ENCODE measurements around the gene FMNL2.
A peak's percentile ranks its signal among the peaks of the same experiment; 100 is the strongest.

FMNL2 gene

DNA sequence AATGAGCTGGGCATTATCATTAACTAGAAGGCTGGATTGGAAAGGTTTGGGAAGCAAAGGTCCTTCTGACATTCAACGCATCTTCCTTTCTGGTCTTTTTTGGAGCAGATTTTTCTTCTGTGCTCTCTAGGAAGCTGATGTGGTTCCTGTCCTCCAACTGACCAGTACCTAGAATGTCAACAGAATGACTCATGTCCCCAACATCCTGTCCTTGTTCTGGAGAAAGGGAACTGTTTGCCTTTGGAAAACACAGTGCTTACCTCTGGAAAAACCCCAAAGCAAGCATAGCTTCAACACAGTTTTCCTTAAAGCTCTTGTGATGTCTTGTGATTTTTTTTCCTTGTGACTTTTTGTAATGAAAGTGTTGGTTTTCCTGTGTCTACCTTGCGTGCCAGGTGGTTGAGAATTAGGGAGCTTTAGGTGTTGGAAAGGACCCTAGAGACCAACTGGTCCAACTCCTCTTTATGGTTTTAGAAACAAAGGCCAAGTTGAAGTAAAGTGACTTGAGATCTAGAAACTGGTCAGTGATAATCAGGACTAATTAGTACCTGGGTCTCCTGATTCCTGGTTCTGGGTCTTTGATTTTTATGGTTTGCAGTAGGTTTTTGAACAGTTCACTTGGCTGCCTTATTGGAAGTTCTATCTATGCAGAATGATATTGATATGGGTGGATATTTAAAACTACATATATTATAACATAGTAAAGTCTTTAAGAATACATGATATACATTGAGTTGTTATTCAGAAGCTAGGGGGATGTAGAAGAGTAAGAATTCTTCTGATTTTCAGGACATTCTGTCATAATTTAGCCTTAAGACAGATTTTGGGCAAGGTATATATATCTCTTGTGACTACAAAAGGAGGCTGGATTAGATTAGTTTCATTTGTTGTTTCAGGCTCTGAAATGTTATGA lies 70.5 kb downstream of the FMNL2 start:
- no peak for DNase-seq

DNA sequence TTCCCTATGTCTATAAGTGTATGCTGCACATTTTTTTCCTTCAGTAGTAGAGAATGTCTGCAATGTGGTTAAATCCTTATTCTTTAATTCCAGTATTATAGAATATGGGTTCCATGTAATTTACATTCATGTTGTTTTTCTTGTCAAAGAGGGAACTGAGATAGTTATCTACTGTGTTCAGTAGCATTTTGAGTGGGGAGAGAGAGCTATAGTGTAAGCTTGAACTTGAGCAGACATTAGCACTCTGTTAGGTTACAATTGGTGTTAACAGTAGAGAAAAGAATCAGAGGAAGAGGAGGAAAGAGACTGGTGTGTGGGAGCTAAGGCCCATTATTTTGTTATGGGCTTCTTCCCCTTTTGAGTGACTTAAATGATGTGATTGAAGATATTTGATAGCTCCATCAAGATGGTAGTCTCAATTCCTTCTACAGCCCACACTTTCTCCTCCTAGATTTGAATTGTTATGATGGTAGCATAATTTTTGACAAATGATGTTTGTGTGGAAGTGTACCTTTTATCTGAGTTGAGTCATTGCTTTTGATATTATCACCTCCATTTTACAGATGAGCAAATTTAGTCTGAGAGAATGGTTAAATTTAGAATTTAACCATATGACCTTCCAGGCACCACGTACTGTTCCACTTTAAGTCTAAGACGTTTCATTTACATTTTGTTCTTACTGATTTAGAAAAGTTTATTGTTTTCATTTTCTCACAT lies 71.3 kb downstream of the FMNL2 start:
- no peak for DNase-seq

DNA sequence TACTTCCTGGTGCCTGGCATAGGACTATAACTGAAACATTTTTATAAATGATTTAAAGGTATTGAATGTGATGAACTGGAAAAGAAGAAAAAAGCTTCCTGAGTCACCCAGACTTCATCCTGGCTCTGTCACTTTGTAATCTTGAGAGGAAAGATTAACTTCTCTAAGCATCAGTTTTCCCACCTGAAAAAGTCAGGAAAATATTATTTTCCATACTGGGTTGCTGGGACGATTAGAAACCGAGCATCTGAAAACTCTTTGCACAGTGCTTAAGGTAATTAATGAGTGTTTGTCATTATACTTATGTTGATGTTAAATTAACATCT lies 71.8 kb downstream of the FMNL2 start:
- no peak for DNase-seq

DNA sequence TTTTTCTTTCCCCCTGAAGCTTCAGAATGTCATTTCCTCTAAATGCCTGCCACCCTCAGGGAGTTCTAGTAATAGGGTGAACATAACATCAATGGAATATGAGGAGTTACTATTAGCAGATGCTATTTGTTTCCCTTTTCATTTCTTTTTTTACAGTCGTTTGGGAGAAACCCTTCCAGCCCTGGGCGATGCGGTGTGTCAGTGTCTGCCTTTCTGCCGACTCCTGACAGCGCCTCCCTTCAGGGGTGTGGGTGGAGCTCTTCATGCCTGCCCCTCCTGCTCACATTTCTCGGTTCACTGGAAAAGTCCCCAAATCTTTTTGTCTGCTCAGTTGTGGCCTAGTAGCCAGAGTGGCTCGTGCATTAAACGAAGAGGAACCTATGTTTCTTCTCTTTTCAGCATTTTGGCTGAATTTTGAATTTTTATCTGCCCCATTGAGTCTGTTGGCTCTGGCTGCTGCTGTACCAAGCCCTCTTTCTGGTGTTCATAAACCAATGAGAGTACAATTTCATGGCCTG lies 72.3 kb downstream of the FMNL2 start:
- peak; percentile 41 for DNase-seq

DNA sequence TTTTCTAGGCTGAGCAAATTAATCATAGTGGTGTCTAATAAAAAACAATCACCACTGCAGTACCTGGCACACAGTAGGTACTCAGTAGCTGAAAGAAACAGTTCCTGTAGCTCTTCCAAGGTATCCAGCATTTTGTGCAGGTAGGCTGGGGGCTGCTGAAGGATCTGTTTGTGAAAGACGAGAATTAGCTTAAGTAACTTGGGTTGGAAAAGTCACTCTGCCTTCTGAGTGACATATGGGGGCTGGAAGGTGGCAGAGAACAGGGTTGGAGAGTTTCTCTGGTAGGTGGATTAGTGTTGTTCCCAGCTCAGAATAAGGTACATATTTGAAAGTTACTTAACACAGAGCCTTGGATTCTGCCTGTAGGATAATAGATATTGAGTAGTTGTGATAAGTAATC lies 72.8 kb downstream of the FMNL2 start:
- no peak for DNase-seq

DNA sequence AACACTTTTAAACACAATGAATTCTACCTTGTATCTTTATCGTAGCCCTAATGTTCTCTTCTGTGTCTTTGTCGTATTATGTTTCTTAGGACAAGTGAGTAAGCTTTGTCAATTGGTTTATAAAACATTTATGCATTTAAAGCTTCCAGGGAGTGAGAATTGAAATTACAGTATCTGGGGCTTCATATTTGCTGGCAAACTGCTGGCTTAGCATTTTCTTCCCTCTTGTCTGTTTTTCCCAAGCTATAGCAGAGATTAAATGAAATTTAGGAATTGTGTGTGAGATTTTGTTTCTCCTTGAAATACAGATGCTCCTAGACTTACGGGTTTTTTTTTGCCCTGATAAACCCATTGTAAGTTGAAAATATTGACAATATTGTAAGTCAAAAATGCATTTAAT lies 73.3 kb downstream of the FMNL2 start:
- DNase-seq = no peak

DNA sequence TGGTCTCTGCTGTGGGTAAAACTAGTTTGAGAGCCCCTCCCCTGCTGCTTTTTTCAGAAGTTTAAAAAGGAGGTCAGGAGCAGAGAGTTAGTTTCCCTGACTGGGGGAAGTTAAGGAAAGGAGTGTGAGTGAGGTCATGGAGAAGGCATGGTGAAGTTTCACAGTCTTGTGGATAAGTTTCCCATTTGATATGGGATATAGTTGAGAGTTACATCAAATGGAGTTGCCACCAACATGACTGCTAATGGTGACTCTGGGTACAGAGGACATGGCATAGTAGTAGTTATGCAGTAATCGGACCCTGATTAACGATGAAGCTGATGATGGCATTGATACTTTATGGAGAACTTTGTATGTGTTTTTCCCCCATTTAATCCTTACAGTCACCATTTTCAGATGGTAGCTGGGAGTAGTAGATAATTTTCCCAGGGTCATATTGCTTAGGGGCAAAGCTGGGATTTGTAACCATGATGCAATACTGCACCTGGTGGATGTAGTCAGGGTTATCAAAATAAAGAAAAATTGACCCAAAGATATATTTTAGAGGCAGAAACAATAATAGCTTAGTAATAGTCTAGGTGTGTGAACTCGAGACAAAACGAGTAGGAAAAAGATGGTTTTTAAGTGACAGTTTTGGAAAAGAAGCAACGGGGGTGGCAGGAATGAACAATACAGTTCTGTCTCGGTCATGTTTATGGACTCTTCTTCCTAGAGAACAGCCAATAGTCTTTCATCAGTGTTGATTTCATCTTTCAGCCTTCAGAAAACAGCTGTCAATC lies 74.6 kb downstream of the FMNL2 start:
- no peak for DNase-seq

DNA sequence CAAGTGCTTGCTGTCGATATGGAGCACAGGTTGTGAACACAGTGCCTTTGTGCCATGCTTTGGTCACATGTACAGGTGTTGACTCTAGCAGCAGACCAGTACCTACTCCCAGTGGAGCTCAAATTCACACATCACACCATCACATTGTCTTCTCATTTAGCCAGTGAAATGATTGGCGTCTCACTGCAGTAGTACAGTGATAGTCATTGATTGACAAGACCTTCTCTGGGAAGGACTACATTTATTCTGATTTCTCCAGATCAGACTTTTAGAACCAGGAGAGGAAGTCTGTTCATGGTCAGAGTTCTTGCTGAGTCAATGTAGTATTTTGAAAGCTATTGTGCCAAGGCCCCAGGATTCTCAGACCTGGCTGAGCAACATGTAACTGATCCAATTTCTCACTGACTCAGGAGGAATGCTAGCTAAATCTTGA lies 75.2 kb downstream of the FMNL2 start:
- DNase-seq = no peak

DNA sequence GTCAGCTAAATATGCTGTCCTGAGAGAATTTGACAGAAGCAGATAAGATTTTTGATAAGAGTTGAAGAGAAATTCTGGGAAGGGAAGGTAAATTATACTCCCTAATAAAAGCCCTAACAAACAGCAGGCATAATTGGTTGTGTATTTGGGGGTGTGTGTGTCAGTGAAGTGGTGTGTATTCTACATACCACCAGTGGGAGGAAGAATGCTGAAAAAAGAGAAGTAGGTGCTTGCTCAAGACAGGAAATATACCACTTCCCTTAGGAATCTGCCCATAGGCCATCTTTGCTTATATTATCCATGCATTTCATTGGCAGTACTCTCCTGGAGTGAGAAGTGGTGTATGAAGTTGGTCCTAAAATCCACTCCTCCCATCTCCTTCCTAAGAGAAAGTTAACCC lies 76.2 kb downstream of the FMNL2 start:
- no peak for DNase-seq

DNA sequence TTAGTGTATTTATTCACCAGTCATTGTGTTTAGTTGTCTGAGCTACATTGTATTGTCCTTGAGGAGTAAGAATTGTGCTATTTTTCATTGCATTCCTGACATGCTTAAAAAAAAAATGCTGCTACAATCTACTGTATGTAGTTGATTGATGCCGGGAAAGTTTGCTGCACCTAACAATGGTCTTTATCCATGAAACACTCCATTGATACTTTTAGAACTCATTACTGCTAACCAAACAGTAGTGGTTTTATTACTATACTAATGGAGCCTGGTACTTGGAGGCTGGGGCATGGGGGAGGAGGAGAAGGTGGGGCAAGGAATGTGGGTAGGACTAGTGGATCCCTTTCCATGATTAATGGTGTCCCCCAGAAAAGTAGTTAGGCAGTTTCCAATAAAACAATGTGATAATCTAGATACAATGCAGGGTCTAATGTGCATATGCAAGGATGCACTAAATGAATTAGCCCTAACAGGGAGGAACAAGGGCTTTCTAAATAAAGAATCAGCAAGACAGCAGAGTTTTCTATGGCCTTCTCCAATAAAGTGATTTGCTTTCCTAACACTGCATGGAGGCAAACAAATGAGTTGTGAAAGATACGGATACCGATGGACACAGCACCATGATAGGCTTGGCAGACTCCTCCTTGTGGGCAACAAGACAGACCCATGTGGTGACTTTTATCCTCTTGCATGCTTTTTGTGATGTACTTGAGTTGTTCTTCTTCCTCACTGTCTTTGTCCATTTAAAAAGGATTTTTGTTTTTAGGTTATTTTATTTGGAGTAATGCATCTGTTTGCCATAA lies 78.5 kb downstream of the FMNL2 start:
- DNase-seq = no peak

DNA sequence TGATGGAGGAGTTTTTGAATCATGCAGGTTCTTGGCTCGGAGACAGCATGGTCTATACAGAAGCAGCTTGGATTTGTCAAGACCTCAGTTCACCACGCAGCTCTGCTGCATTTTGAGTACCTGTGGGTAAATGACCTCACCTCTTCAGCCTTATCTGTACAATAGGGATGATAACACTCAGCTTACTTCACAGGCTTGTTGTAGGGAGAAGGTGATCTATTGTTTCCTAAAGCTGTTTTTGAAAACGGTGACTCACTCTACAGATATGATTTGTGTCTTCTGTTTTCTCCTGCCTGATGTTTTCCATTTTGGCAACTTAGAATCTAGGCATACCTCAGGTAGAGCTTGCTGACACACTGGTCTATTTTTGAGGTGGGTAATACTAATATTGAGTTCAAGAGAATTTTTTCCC lies 80.3 kb downstream of the FMNL2 start:
- DNase-seq = peak; percentile 59

DNA sequence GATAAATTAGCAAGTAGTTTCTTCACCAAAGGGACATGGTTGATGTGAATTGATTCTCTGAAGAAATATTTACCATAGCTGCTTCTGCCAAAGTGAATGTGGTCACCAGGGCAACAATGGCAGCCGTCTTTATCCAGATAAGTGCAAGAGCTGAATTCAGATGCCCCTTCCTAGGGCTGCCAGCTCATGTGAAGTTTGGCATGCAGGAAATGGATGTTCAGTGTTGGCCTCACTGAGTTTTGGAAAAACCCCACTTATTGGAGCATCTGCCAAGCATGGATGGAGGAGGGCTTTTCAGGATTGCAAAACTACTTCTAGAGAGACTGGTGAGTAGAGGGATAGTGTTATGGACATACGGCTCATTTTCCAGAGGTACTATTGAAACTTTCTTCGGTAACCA lies 80.8 kb downstream of the FMNL2 start:
- DNase-seq = no peak

DNA sequence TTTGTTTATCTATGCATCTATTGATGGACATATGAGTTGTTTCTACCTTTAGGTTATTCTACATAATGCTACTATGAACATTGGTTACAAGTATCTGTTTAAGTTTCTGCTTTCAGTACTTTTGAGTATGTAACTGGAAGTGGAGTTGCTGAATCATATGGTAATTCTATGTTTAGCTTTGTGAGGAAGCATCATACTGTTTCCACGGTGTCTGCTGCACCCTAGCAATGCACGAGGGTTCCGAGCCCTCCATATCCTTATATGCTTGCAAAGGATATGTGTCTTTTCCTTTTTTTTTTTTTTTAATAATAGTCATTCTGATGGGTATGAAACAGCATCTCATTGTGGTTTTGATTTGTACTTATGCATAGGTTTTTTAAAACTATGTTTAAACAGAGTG lies 83.7 kb downstream of the FMNL2 start:
- DNase-seq = peak; percentile 78

DNA sequence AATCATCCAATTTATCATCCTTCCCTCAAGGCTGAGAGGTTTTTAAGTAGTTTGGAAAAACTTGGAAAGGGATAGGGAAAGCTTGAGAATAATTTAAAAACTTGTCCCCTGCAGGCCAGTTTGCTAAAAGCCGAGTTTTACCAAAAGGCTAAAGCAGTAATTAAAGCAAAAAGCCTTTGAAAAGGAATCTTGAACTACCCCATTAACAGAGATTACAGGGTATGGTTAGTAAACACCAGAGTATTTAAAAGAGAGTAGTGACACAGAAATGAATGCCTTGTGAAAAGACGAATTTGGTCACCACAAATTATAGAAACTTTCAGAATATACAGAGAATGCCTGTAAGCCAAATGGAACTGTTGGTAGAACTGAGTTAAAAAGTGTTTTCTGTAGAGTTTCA lies 85.0 kb downstream of the FMNL2 start:
- DNase-seq = no peak

DNA sequence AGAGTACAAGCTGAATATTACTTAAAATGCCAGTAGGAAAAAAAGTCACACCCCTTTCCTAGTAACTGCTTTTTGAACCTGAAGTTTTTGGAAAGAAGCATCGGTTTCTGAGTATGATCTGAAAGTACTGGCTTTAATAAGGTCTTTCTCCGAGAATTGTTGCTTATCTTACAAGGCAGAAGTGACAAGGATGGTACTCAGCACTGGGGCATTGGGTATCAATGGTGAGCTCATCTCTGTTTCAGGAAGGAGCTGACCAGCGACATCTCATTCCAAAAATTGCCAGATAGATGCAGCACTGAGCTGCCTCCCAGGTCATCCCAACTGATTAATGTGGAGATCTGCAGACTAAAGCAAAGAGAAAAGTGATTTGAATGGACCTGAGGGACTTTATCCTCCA lies 85.4 kb downstream of the FMNL2 start:
- no peak for DNase-seq

DNA sequence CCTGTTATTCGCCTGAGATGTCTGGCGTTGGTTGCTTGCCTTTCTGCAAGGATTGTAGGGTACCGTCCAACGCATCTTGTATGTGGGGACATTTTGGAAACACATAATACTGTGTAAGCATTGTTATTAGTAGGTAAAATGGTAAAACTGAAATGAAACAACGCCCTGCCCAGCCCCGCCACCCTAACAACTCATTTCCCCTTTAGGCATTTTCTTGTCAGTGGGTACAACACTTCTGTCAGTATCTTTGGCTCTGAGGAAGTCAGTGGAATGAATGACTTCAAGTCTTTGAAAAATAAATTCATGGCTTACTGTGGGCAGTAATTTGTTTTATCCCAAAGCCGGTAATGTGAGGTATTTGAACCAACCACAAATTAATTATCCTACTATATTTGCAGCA lies 86.0 kb downstream of the FMNL2 start:
- DNase-seq = no peak

DNA sequence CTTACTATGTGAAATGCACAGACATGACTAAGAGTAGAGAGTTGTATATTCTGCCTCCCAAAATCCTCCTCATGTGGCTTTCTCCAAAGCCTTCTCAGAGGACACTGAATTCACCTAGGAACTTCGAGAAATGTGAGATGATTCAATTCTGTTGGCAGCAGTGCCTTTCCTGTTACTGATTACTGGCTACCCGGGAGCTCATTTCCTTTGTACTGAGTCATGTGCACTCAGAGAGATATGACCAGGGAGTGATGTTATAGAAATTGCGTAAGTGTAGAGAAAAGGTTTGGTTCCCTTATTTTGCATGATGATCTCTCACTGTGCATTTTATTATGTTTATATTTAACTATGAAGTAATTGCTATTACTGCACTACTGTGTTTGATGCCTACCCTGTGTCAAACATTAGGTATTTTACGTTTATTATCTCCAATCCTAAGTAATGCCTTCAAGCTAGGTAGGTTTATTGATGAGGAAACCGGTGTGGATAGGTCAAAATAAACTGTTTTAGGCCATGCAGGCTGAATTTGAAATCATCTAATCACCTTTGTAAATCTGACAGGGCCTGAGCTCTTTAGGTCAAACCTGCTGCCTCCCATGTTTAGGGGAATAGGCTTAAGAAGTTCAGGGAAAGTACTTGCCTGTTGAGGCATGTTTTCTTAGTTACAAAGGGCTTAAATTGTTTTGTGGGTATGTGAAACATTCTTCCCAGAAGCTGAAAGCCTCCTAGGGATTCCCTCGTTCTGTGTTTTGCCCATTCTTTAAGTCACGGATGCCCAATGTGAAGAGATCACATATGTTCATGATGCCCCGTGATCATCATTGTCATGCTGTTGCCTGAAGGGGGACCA lies 86.8 kb downstream of the FMNL2 start:
- peak; percentile 99 for DNase-seq

DNA sequence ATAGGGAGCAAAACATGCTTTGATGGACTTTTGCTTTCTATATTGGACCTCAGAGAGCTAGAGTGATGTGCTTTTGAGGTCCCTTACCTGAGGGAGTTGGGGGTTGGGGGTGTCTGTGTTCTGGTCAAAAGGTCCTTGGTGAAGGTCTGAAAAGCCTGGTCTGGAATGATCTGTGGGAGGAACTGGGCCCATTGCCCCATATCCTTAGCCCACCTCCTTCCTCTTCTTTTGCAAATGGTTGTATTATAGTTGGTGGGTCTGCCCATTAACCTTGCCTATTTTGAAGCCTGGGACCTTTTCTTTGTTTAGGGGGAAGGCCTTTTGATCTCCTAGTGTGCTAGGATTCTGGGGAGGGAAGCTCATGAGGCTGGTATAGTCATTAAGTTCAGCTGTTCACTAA lies 88.7 kb downstream of the FMNL2 start:
- DNase-seq = no peak

DNA sequence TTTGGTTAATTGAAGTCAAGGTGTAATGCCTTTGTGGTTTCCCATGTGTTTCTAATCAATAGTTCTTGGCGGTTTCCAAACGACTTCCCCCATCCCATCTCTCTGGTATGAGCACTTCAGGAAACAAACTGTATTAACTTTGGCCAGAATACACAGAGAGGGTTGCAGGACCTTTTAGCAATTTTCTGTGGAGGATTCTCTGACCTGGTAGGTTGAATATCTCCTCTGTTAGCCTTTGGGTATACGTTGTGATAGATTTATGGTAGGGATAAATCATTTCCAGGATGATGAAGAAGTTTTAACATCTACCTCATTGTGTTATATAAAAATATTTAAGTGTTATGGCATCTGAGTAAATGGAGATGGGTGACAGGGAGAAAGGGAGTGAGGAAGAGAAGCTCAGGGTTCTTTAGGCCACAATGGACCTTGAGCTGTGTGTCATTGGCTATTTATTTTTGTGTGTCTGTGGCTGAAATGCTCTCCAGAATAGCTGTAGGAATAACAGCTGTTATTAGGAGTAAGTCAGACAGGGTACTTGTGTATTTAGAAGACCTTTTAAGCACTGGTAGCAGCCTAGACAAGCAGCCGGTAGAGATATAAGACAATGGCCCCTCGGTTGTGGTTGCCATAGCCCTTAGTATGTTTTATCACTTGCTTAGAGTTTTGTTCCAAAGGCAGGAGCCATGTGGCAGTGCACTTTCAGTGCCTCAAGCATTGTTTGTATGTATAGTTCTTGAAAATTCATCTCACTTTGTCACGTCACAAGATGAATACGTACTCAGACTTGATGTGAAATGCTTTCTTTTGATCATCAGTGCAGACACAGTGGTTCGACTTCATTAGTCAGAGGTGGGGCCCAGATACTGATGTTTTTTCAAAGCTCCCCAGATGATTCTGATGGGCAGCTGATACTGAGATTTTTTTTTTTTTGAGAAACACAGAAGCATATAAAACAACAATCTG lies 91.1 kb downstream of the FMNL2 start:
- peak; percentile 40 for DNase-seq

DNA sequence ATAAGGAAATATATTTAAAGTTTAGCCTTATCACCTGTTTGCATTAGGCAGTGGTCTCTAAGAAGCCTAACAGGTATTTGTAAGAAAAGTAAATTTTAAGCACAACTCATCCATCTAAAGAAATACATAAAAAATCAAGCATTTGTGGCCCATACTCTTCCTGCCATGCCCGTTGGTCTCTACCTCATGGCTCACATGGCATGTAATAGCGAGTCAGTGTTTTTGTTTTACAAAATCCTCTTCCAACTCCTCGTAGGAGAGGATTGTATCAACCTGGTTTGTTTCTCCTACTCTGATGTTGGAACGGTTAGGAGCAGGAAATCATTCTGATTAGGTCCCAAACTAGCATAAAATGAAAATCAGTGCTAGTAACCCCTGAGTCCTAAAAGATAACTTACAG lies 91.8 kb downstream of the FMNL2 start:
- DNase-seq = no peak

Data from fibroblast of skin of right biceps (primary cell).